GM12874 (cell line): Measurements from ENCODE around the gene CD300E.

Experiments used
- CTCF ChIP-seq: IDR thresholded peaks from 2 replicates; pipeline ENCODE4 v1.5.1; 2011; ENCODE audit warnings: low read depth, mild to moderate bottlenecking, control low read depth, low read length, moderate library complexity; ENCODE audit not compliant: insufficient read depth

CD300E gene

GRCh38 chr17:74616696-74617095 lies 6.8 kb downstream of the CD300E start:
- no peak for TF ChIP-seq CTCF

GRCh38 chr17:74612046-74612445 lies 11.5 kb downstream of the CD300E start:
- no peak for TF ChIP-seq CTCF

DNA sequence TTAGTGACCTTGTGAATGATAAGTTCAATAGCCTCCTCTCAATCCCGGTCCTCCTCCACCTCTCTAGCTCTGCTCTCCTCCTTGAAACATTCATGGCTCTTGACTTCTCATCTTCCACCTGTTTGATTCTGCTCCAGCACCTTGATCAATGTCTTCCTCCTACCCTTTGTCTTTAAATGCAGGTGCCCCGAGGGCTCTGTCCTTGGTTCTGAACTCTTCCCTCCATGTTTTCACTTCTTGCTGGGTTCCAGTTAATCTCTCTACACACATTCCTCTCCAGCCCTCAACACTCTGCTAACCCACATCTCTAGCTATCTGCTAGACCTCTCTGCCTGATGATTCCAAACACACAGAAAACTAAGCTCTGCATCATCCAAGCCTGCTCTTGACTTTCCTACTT lies 13.4 kb downstream of the CD300E start:
- TF ChIP-seq CTCF = no peak

DNA sequence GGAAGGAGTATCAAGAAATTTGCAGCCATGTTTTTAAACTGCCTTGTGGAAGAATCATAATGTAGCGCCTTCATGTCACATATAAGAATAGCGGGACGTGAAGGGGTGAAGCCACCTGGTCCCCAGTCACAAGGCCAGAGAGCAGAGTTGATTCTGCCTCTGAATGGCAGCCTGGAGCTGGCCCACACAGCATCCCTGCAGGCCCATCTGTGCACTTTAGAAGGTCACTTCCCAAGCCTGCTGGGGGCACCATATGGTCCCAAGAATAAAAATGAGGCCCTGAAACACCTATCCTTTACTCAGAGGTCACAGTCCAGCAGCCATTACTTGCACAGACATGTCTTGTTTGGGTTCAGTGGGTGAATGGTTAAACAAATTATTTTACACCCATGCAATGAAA lies 15.0 kb downstream of the CD300E start:
- TF ChIP-seq CTCF = no peak

- no peak for TF ChIP-seq CTCF
These were observed 16.3 kb downstream of the CD300E start for GRCh38 chr17:74607221-74607620.

DNA sequence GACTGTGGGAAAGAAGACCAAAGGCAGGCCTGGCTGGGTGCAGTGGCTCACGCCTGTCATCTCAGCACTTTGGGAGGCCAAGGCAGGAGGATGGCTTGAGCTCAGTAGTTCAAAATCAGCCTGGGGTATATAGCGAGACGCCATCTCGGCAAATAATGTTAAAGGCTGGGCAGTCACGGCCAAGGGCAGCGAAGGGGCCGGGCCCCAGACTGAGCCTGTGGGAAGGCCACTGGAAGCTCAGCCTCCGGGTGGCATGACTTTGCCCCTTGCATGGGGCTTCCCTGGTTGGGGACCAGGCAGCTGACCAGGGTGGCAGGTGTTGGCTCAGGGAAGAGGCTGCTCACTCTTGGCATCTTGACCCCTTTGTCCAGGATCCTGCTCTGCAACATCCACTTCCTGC lies 17.5 kb downstream of the CD300E start:
- no peak for TF ChIP-seq CTCF

DNA sequence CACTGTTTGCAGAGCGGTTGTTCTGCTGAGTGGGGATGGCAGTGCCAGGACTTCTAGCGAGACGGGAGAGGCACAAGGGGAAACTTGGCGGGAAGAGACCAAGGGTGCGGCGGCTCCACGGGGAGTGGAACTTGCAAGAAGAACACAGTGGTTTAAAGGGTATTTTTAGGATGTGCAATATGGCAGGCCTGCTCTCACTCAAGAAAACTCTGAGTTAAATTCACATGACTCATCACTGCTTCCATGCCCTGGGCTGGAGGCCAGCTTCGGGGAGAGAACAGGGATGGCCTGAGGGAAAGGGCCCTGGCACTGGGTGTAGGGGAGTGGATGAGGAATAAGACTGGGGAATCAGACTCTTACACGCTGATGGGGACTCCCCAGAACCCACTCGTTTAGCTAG lies 18.2 kb downstream of the CD300E start:
- TF ChIP-seq CTCF = no peak

DNA sequence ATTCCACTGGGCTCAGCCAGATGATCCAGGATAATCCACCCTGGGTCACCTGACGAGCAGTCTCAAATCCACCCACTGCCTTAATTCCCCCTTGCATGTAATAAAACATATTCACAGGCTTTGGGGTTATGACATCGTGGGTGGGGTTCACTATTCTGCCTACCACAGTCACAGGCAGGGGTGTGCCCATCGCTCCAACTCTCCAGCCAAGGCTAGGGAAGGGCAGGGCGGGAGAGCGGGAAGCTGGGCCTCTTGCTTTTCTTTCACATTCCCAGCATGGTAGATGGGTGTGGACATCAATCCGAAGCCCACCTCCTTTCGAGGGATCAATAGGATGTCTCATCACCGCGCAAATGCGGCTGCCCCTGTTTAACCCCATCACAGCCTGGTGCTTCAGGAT lies 18.8 kb downstream of the CD300E start:
- no peak for TF ChIP-seq CTCF
